ENCODE measurements around the gene PAPPA.

DNA sequence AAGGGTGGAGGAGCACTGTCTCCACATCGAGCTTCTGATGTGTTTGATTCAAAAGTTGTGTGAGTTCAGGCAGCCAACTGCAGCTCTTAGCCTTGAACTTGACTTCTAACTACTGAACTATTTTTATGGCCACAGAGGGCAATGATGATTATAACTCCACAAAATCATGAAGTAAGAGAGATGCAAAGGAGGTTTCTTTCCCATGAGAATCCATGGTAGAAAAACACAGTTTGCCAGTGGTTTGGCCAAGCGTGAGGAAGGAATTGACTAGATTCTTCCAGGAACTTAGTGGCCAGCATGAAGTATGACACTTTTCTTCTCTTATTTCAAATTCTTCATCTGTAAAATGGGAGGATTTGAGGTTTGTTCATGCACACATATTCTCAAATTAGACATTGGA is 43.2 kb downstream of the PAPPA start:
- TF ChIP-seq, protein P1, sequence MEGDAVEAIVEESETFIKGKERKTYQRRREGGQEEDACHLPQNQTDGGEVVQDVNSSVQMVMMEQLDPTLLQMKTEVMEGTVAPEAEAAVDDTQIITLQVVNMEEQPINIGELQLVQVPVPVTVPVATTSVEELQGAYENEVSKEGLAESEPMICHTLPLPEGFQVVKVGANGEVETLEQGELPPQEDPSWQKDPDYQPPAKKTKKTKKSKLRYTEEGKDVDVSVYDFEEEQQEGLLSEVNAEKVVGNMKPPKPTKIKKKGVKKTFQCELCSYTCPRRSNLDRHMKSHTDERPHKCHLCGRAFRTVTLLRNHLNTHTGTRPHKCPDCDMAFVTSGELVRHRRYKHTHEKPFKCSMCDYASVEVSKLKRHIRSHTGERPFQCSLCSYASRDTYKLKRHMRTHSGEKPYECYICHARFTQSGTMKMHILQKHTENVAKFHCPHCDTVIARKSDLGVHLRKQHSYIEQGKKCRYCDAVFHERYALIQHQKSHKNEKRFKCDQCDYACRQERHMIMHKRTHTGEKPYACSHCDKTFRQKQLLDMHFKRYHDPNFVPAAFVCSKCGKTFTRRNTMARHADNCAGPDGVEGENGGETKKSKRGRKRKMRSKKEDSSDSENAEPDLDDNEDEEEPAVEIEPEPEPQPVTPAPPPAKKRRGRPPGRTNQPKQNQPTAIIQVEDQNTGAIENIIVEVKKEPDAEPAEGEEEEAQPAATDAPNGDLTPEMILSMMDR (IDR thresholded peaks at IDR 0.05): no peak
- TF ChIP-seq POLR2AphosphoS5 (IDR thresholded peaks at IDR 0.05) (no peak), POLR2A (IDR thresholded peaks at IDR 0.05) (no peak), EP300 (IDR thresholded peaks at IDR 0.05) (no peak)

Data from suprapubic skin (tissue), 4 donors.